Activated CD8-positive, alpha-beta memory T cell treated with anti-CD3 and anti-CD28 coated beads, Interleukin-2, amount 50 U/mL, for 48 hours (primary cell): ENCODE results near the gene PPP2R2C.

ENCODE experiments used
- DNase-seq: peaks from one replicate; pipeline ENCODE4 v3.0.0-alpha.2; 2020

The PPP2R2C gene

DNA sequence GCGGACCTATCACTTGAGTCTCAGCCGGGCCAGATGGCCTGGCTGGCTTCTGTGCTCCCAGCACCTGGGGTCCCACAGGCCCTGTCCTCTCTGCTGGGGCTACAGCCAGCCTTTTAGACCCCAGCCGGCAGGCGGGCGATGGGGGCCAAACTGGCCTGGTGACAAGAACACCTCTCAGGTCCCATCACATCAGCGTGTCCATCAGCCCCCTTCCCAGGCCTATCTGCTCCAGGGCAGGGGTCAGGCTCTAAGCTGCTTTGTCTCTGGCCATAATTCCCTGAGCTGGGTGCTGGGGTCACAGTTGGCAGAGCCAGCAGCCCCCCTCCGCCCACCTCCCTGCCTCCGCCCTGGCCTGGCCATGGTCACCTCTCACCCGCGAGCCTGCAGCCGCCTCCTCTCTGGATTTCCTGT lies 77.7 kb downstream of the PPP2R2C start:
- DNase-seq = no peak

DNA sequence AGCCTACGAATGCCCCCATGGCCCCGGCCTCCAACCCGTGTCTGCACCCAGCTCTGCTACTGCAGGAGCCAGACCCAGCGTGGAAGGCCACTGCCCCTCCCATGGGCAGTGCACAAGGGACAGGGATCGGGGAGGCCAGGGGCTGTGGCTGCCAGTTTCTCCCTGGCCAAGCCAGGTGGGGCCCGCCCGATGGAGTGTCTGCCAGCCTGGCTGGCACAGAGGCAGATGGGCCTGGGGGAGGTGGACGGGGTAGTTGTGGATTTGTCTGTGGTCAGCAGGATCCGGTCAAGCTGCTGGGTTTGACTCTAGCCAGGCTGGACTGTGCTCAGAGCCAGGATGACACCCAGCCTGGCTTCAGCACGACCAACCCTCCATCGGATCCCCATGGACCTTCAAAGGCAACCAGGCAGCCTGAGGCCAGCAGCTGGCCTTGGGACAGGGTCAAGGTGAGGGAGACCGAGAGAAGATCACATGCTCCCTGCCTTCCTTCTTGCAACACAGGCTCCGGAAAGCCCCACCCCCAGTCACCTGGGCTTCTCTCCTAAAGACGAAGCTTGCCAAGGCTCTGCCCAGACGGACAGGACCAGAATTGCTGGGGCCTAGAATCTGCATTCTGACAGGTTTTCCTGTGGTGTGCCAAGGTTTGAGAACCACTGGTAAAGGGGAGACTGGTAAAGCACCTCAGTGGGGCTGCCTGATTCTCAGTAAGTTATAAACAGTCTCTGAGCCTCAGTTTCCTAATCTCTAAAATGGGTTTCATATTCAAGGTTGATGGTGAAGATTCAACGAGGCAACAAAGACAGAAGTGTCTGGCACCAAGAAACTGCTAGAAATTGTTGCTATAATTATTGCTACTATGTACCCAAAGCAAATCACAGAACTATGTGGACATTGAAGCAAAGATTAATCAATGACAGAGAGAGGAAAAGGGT lies 78.6 kb downstream of the PPP2R2C start:
- no peak for DNase-seq

DNA sequence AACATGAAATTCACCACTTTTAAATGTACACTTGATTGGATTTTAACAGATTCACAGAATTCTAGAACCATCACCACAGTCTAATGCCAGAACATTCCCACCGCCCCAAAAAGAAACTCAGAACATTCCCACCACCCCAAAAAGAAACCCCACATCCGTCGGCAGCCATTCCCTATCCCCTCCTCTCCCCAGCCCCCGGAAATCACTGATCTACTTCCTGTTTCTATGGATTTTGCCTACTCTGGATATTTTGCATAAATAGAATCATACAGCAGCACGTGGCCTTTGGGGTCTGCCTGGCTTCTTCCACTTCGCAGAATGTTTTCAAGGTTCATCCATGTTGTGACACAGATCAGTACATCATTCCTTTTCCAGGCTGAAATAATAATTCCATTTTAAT lies 79.3 kb downstream of the PPP2R2C start:
- DNase-seq = no peak

DNA sequence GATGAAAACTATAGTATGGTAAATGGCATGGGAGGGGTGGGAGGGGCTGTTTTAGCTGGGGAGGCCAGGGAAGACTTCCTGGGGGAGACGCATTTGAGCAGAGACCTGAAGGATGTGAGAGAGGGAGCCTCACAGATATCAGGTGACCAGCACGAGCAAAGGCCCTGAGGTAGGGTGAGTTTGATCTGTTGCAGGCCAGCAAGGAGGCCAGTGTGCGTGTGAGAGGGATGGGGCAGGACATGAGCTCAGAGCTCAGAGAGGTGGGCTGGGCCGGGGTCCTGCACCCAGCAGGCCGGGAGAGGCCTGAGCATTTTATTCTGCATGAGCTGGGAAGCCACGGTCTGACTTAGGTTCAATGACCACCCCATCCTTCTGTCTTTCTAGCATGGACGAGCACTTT lies 80.0 kb downstream of the PPP2R2C start:
- no peak for DNase-seq

DNA sequence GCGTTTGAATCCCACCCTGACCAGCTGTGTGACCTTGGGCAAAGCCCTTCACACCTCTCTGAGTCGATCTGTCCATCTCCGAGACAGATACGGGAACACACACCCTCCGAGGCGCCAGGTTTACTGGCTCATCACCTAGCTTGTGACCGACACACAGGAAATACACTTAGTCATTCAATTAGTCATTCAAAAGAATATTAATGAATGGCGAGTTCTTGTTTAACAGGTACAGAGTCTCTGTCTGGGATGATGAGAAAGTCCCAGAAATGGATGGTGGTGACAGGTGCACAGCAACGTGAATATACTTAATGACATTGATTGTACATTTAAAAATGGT lies 80.6 kb downstream of the PPP2R2C start:
- no peak for DNase-seq

DNA sequence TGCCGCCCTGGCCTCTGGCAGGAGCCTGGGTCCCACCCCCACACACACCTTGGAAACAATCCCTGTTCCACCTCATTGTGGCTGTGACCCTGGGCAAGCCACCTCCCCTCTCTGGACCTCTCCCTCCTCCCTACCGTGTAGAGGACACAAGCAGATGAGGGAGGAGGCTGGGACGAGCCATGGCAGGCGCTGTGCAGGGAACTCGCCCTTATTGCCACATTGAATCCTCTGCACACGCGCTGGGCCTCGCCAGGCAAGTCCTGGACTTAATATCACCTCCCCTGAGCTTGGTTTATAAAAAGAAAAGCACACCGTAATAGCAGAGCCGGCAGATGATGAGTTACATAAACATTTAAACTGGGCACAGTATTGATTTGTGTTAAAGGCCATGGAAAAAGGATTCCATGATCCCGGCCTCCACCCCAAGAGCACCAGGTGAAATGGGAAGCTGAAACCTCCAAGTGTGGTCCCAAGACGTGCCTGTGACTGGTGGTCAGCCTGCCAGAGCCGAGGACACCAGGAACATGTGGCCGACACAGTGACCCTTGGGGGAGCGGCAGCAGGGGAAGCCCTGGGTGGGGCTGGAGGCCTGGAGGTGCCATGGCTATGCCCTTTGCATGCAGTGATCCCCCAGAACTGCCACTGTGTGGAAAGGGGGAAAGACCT lies 81.1 kb downstream of the PPP2R2C start:
- no peak for DNase-seq

DNA sequence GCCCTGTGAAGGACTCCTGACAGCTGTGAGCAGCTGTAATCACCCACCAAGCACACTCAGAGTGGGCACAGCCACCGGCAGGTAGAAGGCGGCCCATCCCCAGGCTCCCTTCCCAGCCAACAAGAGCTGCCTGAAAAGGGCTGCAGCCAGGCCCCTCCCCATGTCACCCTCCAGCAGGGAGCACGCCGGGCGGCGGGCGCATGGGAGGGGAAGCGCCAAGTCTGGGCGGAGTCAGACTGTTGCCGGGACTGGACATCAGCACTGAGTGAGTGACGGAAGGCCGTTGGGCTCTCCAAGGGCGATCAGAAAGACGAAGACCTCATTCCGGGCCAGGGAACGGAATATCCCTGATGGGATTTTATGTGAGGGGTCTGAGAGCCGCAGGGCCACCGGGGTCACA lies 82.1 kb downstream of the PPP2R2C start:
- DNase-seq = no peak

DNA sequence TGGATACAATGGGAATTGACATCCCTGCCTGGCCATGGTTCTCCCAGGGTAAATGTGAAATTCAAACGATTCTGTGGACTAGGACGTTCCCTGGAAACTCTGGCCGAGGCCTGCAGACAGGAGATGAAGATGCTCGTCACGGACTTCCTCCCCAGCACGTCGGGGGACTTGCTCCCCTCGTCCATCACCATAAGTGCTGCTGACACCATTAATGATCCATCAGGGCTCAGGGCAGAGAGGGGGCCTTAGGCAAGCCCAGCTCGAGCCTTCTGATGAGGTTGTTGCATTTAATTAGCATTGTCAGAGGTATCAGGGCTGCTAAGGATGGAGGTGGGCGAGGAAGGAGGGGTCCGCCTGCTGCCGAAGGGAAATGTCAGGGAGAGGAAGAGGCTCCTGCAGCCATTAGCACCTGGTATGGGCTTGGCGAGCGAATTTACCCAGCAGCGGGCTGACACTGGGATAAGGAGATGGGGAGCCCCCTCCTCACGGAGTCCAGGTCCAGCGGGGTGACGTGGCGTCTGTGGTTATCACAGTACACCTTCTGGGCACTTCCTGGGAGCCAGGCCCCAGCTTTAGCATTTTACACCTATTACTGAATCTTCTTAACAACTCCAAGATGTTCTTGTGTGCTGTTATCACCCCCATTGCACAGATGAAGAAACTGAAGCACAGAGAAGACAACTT lies 83.1 kb downstream of the PPP2R2C start:
- DNase-seq = no peak

DNA sequence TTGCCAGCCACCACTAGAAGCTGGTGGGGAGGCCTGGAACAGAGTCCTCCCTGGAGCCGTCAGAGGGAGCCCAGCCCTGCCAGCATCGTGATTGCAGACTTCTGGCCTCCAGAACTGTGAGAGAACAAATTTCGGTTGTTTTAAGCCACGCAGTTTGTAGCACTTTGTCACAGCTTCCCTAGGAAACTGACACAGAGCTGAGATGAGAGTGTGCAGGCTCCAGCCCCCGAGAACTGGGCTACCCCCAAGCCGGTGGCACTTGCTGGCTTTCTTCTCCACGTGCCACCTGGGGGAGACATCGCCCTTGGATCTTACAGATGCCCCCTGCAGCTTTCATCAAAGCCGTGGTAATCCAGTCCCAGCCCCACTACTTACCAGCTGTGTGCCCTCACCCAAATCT lies 83.7 kb downstream of the PPP2R2C start:
- DNase-seq = no peak

DNA sequence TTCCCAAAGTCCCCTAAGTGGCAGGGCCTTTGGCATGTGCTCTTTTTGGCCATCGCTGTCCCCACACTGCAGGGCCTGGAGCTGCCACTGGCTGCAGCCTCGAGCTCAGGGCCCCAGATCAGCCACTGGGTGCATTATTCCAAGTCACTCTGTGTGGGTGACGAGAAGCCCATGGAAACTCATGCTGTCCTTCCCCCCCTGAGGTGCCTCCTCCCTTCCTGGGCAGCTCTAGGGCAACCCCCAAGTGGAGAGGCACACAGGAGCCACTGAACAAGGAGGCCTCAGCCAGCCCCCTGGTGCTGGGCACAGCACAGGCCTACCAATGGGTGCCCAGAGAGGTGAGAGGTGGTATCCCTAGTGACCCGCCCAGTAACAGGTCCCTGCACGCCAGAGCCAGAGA lies 84.5 kb downstream of the PPP2R2C start:
- DNase-seq = no peak

DNA sequence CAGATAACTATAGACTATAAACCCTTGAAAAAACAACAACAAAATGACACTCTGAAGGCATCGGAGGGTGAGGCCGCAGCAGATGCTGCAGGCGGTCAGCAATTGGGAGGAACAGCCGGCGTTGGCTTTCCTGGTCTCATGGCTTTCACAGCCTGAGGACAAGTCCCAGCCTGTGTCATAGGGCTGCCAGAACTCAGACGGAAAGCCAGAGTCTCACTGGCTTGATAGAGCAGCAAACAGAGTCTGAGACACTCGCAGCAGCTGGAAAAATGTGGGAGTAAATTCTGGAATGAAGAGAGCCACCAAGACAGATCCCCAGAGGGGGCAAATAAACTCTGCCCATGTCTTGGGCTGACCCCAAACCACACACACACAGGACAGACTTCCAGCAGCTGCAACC lies 86.3 kb downstream of the PPP2R2C start:
- no peak for DNase-seq

DNA sequence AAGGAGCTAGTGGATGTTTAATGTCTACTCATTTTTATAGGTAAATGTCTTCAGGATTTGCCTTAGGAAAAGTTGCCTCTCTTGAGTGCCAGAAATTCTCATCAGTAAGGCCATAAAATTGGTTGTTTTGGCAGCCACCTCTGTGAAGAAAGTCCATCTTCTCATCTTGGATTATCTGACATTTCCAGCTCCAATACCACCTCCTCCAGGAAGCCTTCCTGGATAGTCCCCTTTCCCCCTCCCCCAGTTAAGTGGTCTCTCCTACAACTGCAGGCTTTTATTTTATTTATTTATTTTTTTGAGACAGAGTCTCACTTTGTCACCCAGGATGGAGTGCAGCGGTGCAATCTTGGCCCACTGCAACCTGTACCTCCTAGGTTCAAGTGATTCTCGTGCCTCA lies 87.1 kb downstream of the PPP2R2C start:
- no peak for DNase-seq

DNA sequence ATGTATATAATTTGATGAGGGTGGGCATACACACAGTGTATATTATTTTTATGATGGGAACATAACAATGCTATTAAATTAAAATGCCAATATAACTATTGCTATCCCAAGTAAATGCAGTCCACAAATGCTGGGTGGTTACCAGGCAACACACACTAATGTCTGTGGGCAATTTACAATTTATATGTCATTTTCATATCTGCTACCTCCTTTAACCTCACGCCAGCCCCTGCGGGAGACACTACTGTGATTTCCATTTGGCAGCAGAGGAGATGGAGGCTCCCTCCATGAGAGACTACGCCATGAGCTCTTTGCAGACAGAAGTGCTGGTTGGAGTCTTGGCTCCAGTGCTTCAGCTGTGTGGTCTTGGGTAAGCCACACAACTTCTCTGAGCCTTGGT lies 87.9 kb downstream of the PPP2R2C start:
- DNase-seq = no peak

DNA sequence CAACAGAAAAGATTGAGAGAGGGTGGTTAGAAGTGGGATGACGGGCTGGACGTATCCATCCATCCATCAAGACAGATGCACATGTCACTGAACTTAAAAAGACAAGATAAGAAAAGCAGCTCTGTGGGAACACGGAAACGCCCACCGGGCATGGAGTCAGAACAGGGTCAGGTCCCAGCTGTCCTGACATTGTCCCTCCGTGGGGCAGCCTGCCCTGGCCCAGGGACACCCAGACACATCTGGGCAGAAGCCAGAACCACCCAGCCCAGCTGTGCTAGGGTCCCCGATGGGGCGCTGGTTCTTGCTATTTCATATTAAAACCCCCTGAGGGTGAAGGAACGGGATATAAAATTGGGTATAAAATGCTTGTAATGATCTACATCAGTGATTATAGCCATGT lies 88.5 kb downstream of the PPP2R2C start:
- no peak for DNase-seq

DNA sequence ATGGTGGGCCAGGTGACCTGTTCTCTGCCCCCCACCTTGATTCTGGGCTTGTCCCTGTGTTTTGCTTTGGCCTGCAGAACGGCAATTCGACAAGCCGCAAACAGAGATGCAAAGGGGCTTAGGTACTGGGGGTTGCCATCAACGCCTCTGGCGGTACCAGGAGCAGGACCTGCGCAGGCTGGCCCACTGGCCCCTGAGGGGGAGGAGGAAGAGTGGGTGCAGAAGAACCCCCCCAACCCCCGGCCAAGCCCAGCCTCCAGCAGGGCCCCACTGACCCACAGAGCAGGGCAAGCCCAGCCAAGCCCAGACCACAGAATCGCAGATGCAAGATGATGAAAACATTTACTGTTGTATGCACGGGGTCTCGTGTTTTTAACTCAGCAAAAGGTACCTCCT lies 89.4 kb downstream of the PPP2R2C start:
- DNase-seq = no peak

DNA sequence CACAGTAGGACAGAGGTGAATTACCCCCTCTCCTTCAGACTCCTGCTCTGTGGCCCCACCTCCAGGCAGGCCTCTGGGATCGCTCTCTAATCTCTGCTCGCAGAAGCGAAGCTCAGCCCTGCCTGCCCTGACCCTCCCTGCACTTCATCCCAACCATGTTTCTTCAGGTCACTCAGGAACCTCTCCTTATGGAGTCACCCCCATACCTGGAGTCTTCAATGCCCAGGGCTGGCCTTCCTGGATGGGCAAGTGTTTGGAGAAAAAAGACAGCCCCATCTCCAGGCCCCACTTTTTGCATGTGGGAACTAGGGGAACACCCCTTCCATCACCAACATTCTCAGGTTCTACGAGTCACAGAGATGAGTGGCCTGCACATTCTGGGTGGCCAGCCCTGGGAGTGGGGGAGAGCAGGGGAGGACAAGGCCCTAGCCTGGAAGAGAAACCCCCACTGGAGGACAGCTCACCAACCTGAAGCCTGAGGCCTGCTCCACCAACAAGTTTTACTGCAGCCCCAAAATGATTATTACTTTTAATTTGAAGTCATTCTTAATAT lies 90.8 kb downstream of the PPP2R2C start:
- no peak for DNase-seq

DNA sequence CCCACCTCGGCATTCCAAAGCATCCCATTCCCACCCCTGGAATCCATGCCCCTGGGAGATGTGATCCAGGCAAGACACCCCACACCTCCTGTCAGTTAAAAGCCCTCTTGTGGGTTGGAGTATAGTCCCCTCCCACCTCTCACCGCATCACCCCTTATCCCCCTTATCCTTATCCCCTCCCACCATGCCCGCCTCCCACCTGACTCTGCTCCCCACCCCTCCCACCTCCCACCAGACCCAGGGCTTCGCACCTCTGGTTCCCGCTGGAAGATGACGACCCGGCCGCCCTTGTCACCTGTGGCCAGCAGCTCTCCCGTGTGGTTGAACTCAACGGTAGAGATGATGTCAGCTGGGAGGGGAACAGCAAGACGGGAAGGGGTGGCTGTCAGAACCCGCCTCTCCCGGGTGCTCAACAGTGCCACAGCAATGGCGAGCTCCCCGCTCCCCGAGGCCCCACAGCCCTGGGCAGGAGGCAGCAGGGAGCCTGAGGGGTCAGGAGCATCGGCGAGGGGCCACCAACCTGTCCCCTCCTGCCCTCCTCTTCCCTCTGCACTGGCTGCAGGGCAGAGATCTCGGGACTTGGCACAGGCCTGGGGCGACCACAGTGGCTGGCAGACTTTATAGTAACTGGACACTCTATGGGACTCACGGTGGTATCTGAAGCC lies 91.5 kb downstream of the PPP2R2C start:
- DNase-seq = no peak

DNA sequence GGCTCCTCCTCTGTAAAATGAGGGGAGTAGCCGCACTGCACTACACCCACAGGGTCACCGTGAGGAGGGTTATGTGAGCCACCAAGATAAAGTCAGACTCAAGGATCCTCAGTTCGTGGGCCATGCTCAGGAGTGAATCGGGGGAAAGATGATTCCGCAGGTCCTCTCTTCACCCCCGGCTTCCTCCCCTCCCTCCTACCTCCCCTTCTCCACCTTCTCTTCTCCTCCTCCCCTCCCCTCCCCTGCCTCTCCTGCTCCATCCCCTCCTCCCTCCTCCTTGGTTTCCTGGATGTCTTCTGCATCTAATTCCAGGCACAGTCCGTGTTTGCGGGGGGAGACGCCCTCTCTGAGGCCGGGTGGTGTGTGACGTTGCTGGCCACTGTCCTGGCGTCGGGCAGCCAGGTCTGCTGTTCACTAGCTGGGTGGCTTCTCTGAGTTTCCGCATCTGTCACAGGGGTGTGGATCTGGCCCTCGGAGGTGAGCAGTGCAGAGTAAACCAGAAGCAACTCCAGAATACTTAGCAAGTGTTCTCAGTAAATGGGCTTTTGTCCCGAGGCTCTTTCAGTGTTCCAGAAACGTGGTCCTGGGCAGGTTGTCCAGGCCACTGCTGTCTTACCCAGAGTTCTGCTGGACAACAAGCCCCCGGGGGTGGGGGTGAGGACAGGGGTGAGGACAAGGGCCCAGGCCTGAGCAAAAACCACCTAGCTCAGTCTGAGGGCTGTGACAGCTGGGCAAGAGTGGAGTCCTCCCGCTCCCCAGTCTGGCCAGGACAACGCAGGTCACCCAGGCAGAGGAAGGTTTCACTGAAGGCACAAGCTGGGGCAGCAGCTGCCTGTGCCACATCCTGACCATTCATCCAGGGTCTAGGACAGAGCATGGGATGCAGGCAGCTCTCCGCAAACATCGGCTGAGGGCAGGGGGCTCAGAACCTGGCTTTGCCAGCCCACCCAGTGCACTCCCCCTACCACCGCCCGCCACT lies 92.4 kb downstream of the PPP2R2C start:
- DNase-seq = no peak

DNA sequence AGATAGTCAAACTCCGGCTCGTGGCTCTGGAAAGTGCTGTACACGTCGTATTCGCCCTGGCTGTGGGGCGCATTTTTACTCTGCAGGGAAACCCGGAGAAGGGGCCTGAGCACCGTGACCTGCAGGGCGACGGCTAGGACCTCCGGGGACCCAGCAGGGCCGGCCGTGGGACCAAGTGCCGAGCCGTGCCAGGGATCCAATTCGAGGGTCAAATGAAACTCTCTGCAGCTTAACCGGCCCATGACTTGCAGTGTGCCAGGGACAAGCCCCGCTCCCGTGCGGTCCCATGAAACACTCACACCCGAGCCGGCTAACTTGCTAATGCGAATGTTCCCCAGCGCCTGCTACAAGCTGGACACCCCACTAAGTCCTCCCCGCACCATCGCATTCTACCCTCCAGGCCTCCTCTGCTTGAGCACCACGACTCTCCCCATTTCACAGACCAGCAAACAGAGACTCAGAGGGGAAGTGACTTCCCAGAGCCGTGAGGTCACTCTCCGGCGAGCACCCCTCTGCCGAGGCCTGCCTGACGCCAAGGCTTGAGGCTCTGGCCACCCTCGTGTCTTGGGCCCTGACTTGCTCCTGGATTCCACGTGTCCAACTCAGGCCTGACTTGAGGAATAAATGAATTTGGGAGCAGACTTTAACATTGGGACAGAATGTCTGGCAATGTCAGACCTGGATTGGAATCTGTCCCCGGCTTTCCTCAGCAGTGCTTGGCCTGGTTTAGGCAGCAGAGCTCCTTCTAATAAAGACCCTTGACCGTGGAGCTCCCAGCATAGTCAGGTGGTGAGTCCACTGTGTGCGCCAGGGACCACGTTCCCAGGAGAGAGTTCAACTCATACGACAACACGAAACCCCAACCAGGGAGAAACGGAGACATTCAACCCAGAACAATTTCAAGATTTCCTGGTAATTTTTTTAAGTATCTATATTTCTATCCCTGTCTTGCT lies 93.6 kb downstream of the PPP2R2C start:
- DNase-seq = no peak

DNA sequence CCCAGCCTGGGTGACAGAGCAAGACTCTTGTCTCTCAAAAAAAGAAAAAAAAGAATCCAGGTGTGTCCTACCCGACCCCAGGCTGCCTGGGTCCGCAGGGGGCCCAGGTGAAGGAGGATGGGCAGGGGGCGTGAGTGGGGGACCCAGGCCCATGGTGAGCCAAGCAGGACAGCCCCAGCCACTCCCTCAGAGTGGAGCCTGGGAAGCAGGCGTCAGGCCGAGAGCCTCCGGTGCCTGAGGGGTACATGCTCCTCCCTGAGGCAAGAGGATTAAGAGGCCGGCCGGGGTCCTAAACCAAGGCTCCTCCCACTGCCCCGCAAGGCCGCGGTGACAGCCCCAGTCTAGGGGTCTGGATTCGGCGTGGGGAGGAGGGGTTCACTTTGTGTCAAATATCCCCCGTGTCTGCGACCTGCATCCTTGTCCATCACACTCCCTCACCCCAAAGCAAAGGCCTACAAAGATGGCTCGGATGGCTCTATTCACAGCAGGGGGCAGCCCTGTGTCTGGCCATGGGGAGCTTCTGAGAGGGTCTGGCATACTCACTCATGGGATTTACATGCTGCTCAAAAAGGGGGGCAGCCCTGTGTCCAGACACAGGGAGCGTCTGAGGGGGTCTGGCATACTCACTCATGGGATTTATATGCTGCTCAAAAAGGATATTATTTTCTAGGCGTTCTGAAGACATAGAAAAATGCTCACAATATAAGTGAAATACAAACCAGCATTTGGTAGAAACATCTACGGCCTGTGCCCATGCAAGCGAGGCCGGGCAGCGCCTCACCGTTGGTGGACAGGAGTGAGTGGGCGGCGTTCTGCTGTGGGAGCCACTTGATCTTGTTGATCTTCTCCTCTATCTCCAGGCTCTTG lies 94.6 kb downstream of the PPP2R2C start:
- no peak for DNase-seq
